Stimulated activated CD8-positive, alpha-beta memory T cell treated with anti-CD3 and anti-CD28 coated beads, Interleukin-4, amount 100 ng/mL, for 1 hour (primary cell): ENCODE measurements around the gene ACOX3.

Experiments used
- DNase-seq, 2 donors: peaks; one replicate each; pipeline ENCODE4 v3.0.0-alpha.2; 2020; ENCODE audit warnings: low read depth in 2 of 2, low spot score in 1 of 2

Gene ACOX3

DNA sequence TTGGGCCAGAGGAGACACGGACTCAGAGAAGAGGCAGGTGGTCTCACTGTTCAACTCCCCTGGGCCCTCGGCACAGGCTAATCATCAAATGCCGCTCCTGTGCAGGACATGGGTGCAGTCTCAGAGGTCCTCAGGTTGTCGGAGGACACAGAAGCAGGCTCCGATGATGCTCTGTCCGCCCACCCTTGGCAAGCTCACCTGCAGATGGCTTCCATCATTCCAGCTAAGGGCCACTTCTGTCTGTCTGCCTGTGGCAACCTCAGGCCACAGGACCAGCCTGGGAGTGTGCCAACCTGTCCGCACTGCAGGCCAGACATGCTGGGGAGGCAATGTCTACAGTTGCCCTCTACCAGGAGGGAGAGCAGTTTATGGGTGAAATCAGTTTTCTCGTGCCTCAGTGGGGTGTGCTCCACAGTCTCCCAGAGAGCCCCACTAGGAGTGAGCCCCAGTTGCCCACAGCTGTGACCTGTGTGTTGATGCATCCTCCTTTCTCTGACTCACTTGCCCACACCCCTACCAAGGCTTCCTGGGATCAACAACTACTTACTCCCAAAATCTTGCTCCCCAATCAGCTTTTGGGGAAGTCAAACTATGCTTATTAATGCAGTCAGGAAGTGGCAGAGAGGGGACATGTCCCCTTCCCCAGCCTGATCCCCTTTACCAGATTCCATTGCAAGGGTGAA, 115.1 kb downstream of the ACOX3 start:
- no peak for DNase-seq

DNA sequence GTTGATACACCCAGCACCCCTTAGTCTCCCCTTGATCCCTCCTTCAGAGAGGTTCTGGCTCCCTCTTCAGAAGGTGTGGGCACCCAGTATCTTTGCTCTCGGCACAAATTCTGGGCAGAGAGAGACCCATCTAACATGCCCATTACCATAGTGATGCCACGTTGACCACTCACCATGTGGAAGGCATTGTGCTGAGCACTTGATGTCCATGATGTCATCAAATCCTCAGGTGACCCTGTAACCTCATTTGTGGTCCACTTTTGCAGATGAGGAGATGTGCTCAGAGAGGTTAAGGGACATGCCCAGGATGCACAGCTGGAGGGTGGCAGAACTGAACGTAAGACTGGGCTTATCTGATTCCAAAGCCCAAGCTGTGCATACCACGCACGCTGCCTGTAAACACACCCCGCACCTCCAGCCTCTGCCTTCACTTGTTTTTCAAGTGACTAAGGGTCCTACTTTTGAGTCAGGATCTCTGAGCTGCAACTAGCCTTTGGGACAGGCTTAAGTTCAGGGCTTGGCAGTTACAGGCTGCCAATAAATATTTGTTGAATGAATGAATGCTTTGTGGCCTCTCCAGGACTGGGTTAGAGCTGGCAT, 115.8 kb downstream of the ACOX3 start:
- DNase-seq = no peak

DNA sequence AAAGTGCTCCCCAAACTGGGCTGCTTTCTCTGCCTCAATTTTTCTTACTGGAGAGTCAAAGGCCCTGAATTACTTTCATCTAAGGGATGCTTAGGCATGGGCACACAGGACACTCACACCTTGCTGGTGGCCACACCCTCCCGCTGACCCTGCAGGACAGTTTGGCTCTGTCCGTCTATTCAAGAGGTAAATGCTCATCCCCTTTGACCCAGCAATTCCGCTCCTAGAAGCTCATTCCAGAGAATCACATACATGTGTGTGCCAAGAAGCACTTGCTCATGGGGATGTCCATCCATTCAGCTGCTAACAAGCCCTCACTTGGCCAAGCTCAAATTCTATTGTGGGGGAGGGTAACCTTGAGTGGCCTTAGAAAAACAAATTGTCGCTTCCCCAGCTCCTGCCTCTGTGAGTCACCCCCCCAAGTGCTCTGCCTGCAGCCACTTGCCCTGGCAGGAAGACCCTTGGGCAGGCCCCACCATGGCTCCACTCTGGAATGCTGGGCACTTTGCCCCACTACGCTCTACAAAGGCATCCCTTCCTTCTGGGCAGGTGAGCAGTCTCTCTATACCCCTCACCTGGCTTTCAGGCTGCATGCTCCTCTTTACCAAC, 116.5 kb downstream of the ACOX3 start:
- DNase-seq = no peak

DNA sequence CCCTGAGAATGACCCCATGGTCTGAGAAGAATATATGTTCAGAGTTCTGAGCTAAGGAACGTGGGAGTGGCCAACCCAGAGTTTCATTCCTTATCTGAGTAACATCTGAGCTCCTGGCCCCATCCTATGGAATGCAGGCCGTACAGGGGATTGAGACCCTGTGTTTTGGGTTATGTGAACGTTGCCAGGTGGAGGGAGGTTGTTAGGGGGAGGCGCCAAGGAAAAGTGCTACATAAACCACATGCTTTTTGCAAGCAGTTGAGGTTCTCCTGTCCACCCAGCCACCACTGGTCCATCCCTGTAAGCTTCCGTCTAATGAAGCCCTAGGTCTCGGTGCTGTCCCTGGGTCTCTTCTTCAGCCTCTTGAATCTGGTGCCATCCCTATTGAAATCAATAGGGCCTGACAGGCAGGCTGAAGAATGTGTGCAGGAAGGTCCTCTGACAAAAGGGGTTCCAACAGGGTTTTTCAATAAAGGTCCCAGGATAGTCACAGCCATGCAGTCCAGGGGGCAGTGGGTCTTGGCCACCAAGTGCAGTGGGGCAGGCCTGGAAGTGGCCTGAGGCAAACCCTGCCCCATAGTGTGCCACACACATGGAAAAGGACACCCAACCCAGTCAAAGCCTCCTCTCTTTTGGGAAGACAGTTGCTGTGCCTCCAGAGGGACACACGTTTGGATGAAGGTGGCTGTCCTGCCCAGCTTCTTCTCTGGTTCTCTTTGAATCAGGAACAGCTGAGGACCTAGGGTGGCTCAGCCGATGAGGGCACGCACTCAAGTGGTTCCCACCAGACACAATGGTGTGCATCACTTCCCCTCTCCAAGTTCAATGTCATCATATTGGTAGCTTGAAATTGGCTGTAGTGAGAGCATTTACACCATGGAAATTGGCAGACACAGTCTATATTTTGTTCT, 117.5 kb downstream of the ACOX3 start:
- DNase-seq = no peak

DNA sequence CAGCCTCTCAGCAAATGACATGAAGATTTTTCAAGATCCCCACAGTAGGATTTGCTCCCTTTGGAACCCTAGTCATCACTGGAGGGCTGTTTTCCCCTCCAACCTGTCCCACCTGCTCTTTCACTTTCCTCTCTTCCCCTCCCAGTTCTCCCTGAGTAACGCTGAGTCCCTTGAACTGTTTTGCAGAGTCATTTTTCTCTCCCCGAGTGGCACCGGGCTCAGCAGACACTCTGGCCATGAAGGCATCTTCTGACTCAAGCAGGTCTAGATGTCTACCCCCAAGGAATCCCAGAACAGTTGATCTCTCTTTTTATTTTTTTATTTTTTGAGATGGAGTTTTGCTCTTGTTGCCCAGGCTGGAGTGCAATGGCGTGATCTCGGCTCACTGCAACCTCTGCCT, 118.8 kb downstream of the ACOX3 start:
- DNase-seq = no peak

DNA sequence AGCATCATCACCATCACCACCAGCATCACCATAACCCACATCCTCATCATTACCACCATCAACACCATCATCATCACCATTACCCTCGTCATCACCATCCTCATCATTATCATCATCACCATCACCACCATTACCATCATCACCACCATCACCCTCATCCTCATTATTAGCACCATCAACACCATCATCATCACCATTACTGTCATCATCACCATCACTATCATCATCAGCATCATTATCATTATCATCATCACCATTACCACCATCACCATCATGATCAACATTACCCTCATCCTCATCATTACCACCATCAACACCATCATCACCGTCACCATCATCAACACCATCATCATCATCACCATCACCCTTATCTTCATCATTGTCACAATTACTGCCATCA, 119.3 kb downstream of the ACOX3 start:
- no peak for DNase-seq

DNA sequence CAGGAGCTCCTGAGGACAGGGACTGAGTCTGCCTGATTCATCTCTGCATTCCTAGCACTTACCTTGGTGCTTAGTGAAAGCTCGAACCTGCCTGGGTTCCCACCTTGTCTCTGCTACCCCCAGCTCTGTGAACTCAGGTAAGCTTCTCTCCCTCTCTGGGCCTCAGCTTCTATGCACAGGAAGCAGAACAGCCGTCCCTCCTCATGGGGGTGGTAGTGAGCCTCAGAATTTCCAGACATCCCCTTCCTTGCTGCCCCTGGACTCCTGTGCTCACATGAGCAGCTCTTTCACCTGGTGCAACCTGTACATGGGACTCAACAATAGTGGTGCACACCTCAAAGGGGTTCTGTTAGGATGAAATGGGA, 120.2 kb downstream of the ACOX3 start:
- no peak for DNase-seq

DNA sequence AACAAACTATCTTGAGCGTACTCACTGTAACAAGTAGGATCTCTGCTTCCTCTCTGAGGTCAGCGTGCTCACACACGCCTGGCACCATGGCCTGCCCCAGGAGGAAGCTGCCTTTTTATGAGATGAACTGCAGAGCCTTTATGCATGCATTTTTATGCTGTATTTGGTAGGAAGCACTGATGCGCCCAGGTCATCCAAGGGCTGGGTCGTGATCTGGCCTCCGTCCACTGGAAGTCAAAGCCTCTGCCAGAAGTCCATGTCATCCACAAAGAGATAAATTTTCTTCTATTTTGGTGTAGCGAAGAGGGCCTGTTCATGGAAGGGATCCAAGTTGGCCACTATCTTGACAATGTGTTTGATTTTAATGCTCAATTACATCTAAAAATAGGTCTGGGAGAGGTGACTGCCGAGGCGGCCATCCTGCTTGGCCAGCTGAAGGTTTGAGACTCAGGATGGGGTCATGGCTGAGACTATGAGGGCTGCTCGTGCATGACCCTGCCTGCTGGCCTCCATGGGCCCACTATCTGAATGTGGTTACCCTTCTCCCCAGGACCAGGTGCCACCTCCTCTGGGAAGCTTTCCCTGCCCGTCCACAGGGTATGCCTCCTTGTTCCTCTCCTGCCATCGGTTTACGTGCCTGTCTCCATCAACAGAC, 120.7 kb downstream of the ACOX3 start:
- DNase-seq = no peak

DNA sequence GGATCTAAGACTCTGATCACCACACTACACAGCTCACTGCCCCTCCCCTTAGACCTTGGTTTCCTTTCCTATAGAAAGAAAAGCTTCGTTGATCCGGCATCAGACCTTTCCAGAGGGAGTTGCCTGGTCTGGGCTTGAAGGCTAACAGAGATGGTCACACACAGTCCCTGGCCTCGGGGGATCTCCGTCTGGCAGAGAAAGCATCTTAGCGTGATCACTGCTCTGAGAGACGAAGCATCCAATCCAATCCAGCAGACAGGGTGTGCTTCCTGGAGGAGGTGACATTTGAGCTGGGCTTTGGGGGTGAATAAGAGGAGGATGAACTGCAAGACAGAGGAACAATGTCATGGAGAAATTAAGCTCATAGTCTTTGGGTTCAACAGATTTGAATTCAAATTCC, 121.5 kb downstream of the ACOX3 start:
- DNase-seq = no peak

DNA sequence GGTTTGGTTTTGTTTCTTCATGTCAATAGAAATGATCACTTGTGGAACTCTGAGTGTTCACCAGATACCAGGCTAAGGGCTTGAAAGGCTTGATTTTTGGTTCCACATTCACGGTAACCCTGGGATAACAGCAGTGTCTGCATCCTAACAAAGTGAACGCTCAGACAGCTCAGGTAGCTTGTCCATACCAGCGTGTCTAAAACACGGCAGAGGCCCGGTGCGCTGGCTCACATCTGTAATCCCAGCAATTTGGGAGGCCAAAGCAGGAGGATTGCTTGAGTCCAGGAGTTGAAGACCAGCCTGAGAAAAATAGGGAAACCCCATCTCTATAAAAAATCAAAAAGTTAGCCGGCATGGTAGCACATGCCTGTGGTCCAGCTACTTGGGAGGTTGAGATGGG, 122.0 kb downstream of the ACOX3 start:
- DNase-seq = no peak

DNA sequence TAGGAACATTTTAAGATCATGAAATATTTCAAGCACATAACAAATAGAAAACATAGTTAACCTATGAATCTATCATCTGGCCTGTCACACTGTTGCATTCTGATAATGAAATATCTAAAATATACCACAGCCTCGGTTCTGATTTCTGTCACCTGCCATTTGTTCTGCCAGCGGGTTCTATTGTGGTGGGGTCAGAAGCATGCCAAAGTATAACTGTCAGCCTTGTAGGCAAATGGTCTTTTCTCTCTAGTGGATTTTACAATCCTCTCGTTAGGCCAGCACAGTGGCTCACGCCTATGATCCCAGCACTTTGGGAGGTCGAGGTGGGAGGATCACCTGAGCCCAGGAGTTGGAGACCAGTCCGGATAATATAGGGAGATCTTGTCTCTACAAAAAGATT, 123.0 kb downstream of the ACOX3 start:
- DNase-seq = no peak

DNA sequence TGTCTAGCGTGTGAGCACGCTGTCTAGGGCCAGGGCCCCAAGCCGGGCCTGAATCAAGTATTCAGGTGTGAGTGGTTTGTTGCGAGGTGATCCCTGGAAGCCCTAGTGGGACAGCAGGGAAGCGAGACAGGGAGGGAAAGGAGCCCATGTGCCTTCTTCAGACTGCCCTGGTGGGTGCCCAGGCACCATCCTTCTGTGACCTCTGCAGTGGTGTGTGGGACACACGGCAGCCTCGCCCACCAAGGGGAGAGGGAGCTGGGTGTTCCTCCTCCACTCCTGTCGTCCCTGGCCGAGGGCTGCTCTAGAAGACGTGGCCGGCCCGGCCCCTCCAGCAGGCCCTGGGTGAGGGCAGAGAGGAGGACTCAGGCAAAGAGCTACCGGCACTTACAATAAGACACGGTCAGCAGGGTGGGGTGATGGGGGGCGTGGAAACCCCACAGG, 123.6 kb downstream of the ACOX3 start:
- no peak for DNase-seq
